Activated naive CD8-positive, alpha-beta T cell treated with anti-CD3 and anti-CD28 coated beads for 36 hours (primary cell): ENCODE data around the gene E2F6. TPM values are rescaled to one million over a fixed set of nuclear protein-coding genes. Genes with fewer than 3 reads are reported as not detected.
A peak's percentile ranks its signal among the peaks of the same experiment; 100 is the strongest.

ENCODE experiments used
- DNase-seq: peaks from one replicate; pipeline ENCODE4 v3.0.0; 2021
- H3K27ac Mint-ChIP-seq: one replicate; pipeline ENCODE4 v1.8.0; 2022; ENCODE audit warnings: mild to moderate bottlenecking, moderate library complexity, mixed read lengths
- H3K27me3 Mint-ChIP-seq: one replicate; pipeline ENCODE4 v1.8.0; 2022; ENCODE audit warnings: mild to moderate bottlenecking, mixed read lengths
- H3K36me3 Mint-ChIP-seq: one replicate; pipeline ENCODE4 v1.8.0; 2021; ENCODE audit warnings: mild to moderate bottlenecking, mixed read lengths
- H3K4me1 Mint-ChIP-seq: one replicate; pipeline ENCODE4 v1.8.0; 2021; ENCODE audit warnings: mixed read lengths
- H3K4me3 Mint-ChIP-seq: one replicate; pipeline ENCODE4 v1.8.0; 2022; ENCODE audit warnings: mild to moderate bottlenecking, moderate library complexity, mixed read lengths
- H3K9me3 Mint-ChIP-seq: one replicate; pipeline ENCODE4 v1.8.0; 2022; ENCODE audit warnings: mixed read lengths
- total RNA-seq, 2 experiments: library from RNA; stranded (reverse); gene quantifications; one replicate each; pipeline ENCODE4 v1.2.3, GENCODE V29; 2021

E2F6 gene
- total RNA-seq, 2 experiments from 2014 or later = 14.1 to 14.4 TPM

DNA sequence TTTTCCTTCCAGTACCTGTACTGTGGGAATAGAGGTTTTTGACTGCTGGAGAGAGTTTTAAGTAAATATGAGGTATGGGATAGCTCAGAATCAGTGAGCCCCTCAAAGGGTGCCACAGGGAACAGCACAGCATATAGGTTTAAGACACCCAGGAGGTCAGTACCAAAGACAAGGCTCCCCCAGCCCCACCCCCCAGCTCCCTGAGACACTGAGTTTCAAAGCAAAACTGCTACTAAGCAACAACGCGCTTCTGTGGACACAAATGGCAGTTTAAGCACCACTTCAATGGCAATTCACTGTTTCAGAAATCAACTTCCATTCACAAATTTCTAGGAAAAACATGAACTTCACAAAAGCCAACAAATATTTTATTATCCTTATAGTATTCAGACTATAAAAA lies 15.2 kb downstream of the E2F6 start:
- no peaks in the 10 kb centered on the region for H3K27me3 Mint-ChIP-seq
- H3K27ac Mint-ChIP-seq = no peak overlapping the region
- no peak overlapping the region for H3K4me3 Mint-ChIP-seq
- H3K9me3 Mint-ChIP-seq = no peaks in the 10 kb centered on the region
- H3K36me3 Mint-ChIP-seq = peaks cover 16% of the 10 kb centered on the region
- H3K4me1 Mint-ChIP-seq = peaks cover 6% of the 10 kb centered on the region
- DNase-seq = no peak

DNA sequence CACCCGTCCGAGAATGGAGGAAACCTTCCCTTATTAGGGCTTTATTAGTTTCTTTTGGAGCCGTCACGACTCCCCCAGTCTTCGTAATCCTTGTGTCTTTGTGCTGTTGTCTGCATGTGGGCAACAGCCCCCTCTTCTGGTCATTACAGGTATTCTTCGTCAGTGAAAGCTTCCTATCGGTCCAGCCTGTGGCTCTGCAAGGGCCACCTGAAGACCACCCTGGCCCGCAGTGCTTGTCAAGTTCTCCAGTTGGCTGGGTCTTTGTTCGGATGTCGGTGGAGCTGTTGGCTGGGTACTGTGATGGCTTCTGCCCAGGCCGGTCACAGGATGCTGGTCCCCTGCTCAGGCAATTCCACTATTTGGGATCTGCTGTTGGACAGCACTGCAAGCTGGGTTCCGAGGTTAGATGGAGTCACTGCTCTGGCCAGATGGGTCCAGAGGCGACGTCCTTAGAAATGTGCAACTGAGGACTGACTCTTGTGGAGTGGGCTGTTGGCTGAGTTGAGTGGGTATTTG lies 19.2 kb downstream of the E2F6 start:
- peaks cover 1% of the 10 kb centered on the region for H3K9me3 Mint-ChIP-seq
- no peak overlapping the region for H3K27ac Mint-ChIP-seq
- peak; percentile 28 for DNase-seq
- H3K4me1 Mint-ChIP-seq = peaks cover 2% of the 10 kb centered on the region
- H3K4me3 Mint-ChIP-seq = no peak overlapping the region
- H3K27me3 Mint-ChIP-seq = no peaks in the 10 kb centered on the region
- peaks cover 40% of the 10 kb centered on the region for H3K36me3 Mint-ChIP-seq

DNA sequence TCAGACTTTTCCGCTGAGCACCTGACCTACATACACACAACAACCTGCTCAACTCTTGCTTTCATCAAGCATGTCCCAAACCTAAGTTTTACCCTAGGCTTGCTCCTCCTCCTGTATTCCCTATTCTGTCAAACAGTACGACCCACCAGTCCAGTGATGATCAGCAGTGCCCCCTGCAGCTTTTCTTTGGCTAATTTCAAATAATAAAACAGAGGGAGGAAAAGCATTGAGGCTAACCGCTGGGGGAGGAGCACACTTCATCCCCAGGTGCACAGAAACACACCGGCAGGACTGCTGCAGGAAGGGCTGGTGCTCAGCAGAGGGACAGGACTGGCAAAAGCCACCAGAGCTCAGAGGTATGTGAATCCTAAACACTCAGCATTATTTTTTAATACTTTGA lies 21.2 kb downstream of the E2F6 start:
- Mint-ChIP-seq H3K36me3 (peaks cover 53% of the 10 kb centered on the region), H3K4me1 (peaks cover 2% of the 10 kb centered on the region), H3K27me3 (no peaks in the 10 kb centered on the region), H3K4me3 (no peak overlapping the region), H3K9me3 (peaks cover 3% of the 10 kb centered on the region), H3K27ac (no peak overlapping the region)
- no peak for DNase-seq

DNA sequence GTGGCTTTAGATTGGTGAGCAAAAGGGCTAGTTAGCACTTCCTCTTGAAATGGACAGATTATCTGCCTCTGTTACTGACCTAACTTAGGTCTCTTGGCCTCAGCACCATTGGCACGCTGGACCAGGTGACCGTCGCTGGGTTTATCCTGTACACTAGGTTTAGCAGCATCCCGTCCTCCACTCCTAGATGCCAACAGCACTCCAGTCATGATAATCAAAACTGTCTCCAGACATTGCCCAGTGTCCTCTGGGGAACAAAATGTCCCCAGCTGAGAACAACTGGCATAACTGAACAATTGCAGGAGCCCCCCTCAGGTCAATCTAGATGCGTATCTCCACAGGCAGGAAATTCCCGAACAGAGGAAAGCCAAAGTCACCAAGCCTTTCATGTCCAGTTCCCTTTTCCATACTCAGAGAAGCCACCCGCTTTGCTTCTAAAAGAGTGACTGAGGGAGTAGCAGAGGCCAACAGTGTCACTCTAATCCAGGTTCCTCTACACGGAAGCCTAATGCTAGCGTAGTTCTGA lies 27.3 kb downstream of the E2F6 start:
- Mint-ChIP-seq H3K36me3 (peaks cover 35% of the 10 kb centered on the region), H3K9me3 (peaks cover 3% of the 10 kb centered on the region), H3K4me3 (no peak overlapping the region), H3K27ac (no peak overlapping the region), H3K4me1 (peaks cover 4% of the 10 kb centered on the region), H3K27me3 (no peaks in the 10 kb centered on the region)
- no peak for DNase-seq

DNA sequence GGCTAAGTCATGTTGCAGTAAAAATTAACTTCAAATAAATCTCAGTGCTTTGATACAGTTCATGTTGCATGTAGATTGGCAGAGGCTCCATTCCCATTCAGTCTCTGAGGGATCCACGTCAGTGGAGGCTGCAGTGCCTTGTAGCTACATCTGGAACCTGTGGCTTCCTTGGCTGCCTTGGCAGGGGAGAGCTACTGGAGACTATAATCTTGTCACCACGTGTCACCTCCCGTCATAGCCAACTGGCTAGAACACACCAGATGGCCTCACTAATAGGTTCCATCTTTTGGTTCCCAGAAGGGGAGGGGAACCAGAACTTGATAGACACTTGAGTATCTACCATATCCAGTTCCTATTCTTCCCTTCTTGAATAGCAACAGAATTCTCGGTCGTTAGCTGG lies 28.4 kb downstream of the E2F6 start:
- H3K9me3 Mint-ChIP-seq = peaks cover 4% of the 10 kb centered on the region
- H3K27ac Mint-ChIP-seq = no peak overlapping the region
- peaks cover 2% of the 10 kb centered on the region for H3K4me1 Mint-ChIP-seq
- H3K27me3 Mint-ChIP-seq = no peaks in the 10 kb centered on the region
- no peak for DNase-seq
- no peak overlapping the region for H3K4me3 Mint-ChIP-seq
- H3K36me3 Mint-ChIP-seq = peaks cover 28% of the 10 kb centered on the region

DNA sequence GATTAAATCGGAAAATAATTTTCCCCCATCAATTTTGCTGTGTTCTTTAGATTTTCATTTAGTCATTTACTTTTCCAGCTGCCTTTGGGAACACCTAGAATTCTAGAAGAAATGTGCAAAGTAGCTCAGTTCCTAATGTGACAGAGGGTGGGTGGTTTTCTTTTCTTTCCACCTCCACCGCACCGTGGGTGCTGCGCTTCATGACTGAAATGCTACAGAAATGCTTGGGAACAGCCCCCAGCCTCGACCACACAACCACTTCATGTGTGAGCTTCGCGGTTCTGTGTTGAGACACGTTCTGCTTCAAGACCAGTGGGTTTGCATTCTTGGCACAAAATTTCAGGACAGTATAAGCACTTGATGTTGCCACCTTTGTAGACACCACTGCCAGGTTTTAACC lies 30.9 kb downstream of the E2F6 start:
- DNase-seq = no peak
- Mint-ChIP-seq H3K9me3 (peaks cover 1% of the 10 kb centered on the region), H3K4me1 (peaks cover 2% of the 10 kb centered on the region), H3K36me3 (peaks cover 12% of the 10 kb centered on the region), H3K4me3 (no peak overlapping the region), H3K27ac (no peak overlapping the region), H3K27me3 (no peaks in the 10 kb centered on the region)

DNA sequence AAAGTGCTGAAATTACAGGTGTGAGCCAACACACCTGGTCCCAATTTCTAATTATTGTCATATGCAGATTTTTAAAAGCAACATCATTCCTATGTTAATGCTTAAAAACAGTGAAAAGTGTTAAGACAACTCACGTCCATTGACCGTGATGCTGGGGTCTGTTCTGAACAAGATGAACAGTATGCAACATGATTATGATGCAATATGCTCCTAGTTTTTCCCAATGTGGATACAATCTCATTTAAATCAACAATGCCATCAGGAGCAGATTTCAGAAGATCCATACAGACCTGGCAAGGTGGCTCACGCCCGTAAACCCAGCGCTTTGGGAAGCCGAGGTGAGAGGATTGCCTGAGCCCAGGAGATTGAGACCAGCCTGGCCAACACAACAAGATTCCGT lies 31.5 kb downstream of the E2F6 start:
- Mint-ChIP-seq H3K9me3 (peaks cover 1% of the 10 kb centered on the region), H3K27me3 (no peaks in the 10 kb centered on the region), H3K4me3 (no peak overlapping the region), H3K27ac (no peak overlapping the region), H3K4me1 (peaks cover 2% of the 10 kb centered on the region), H3K36me3 (peaks cover 9% of the 10 kb centered on the region)
- DNase-seq = no peak

DNA sequence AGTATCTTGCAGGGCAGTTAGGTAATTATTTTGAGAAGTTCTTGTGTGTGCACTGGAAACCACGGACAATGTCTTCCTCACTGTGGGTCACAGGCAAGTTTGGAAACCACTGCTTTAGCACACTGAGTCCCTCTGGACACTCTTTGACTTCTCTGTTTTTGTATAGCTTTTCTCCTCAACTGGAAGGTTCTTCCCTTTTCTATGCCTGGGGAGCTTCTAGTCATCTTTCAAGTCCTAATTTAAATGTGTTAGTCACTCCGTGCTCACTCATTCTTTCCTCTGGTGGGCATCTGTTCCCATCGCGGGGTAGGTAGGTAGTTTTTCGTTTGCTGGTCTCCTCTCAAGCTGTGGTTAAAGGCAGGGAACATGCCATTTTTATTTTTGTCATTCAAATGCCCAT lies 32.1 kb downstream of the E2F6 start:
- H3K36me3 Mint-ChIP-seq = peaks cover 9% of the 10 kb centered on the region

DNA sequence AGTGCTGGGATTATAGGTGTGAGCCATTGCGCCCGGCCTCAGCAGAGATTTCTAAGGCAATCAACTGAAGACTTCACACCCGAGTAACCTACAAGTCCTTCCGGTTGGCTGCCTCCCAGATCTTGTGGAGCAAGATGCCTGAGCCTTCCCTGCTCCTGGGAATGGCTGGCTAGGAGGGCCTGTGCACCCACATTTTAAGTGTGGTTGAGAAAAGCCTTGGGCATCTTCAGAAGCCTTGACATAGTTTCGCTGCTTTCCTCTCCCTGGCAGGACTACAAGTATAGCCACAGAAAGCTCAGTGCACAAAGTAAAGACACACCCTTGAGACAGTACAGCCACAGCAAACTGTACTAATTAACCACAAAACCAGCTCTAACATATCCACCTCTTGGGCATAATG lies 35.2 kb downstream of the E2F6 start:
- H3K9me3 Mint-ChIP-seq = peaks cover 1% of the 10 kb centered on the region
- no peak overlapping the region for H3K4me3 Mint-ChIP-seq
- H3K27ac Mint-ChIP-seq = no peak overlapping the region
- H3K4me1 Mint-ChIP-seq = peaks cover 2% of the 10 kb centered on the region
- H3K36me3 Mint-ChIP-seq = peaks cover 11% of the 10 kb centered on the region
- no peak for DNase-seq
- no peaks in the 10 kb centered on the region for H3K27me3 Mint-ChIP-seq

More for the DNA sequence above, 32.1 kb downstream of the E2F6 start:
- no peaks in the 10 kb centered on the region for H3K27me3 Mint-ChIP-seq
- H3K9me3 Mint-ChIP-seq = peaks cover 1% of the 10 kb centered on the region
- H3K4me1 Mint-ChIP-seq = peaks cover 2% of the 10 kb centered on the region
- peak overlapping the region; percentile 4 for H3K27ac Mint-ChIP-seq
- no peak overlapping the region for H3K4me3 Mint-ChIP-seq
- no peak for DNase-seq

DNA sequence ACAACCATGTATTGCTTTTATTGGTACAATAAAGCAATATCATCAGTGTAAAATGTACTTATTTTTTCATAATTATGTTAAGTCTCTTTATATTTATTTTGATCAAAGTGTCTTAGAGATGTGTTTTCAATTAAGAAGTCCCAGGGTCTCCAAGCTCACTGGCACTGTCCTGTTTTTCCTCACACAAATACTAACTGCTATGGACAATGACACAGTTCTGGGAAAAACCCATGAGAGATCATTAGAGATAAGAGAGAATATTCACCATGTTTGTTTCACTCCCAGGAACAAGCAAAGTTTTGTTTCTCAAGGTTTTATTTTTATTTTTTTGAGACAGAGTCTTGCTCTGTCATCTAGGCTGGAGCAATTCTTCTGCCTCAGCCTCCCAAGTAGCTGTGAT lies 38.7 kb downstream of the E2F6 start:
- H3K4me3 Mint-ChIP-seq = no peak overlapping the region
- H3K27ac Mint-ChIP-seq = no peak overlapping the region
- peaks cover 4% of the 10 kb centered on the region for H3K36me3 Mint-ChIP-seq
- DNase-seq = no peak
- no peaks in the 10 kb centered on the region for H3K27me3 Mint-ChIP-seq
- H3K9me3 Mint-ChIP-seq = no peaks in the 10 kb centered on the region
- no peaks in the 10 kb centered on the region for H3K4me1 Mint-ChIP-seq

DNA sequence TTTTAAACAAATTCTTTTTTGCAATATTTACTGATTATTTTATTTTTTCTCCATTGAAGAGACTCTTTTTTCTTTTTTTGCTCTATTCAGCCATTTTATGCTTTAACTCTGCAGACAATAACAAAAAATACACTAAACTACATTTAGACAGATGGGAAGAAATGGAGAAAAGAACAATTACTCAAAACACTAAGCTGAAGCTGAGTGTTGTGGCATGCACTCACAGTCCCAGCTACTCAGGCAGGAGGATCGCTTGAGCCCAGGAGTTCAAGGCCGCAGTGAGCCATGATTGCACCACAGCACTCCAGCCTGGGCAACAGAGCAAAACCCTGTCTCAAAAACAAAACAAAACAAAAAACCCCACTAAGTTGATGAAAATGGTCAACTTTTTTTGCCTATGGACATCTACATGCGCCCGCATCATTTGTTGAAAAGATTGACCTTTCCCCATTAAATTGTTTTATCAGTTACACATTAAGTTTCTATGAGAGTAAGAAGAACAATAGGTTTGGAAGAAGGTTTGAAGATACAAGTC lies 43.0 kb downstream of the E2F6 start:
- Mint-ChIP-seq H3K36me3 (peaks cover 3% of the 10 kb centered on the region), H3K4me3 (no peak overlapping the region), H3K27ac (no peak overlapping the region), H3K4me1 (no peaks in the 10 kb centered on the region), H3K9me3 (peaks cover 6% of the 10 kb centered on the region), H3K27me3 (no peaks in the 10 kb centered on the region)
- DNase-seq = no peak

DNA sequence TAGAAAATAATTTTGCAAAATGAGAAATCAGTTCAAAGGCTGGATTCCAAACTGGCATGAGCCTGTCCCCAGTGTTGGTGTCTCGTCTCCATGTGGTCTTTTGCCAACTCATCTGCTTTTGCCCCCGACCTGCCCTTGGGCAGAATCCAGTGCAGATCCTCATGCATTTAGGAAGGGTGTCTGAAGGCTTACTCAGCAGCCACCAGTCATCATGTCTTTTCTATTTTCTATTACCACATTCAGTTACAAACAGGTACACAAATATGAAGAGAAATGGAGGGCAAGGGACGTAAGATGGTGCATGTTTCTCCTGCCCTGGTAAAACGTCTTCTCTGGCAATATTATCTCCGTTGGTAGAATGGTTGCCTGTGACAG lies 43.5 kb downstream of the E2F6 start:
- Mint-ChIP-seq H3K4me3 (no peak overlapping the region), H3K27me3 (no peaks in the 10 kb centered on the region), H3K4me1 (no peaks in the 10 kb centered on the region), H3K36me3 (peaks cover 5% of the 10 kb centered on the region), H3K27ac (no peak overlapping the region), H3K9me3 (peaks cover 8% of the 10 kb centered on the region)
- no peak for DNase-seq

DNA sequence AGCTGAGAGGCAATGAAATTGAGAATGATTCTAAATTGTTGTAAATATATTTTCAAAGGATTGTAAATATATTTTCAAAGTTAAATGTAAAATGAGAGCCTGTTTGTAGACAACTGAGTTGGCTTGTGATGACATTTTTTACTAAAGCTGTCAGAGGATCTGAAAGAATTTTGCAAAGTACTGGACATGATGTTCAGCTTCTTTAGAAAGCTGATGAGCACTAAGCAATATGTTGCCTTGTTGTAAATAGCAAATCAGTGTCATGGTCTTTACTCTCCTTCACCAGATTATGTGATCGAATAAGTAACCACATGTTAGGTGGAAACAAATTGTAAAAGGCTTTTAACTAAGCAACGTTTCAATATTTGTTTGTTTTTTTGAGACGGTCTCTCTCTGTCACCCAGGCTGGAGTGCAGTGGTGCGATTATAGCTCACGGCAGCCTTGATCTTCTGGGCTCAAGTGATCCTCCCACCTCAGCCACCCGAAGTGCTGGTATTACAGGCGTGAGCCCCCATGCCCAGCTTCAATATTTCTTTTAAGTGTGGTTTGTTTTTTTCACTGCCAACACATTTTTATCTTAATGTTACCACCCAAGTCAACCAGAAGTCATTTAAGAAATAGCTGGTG lies 44.0 kb downstream of the E2F6 start:
- DNase-seq = no peak
- H3K27ac Mint-ChIP-seq = no peak overlapping the region
- H3K4me3 Mint-ChIP-seq = no peak overlapping the region
- no peaks in the 10 kb centered on the region for H3K4me1 Mint-ChIP-seq
- no peaks in the 10 kb centered on the region for H3K27me3 Mint-ChIP-seq
- H3K9me3 Mint-ChIP-seq = peaks cover 8% of the 10 kb centered on the region
- peaks cover 5% of the 10 kb centered on the region for H3K36me3 Mint-ChIP-seq

DNA sequence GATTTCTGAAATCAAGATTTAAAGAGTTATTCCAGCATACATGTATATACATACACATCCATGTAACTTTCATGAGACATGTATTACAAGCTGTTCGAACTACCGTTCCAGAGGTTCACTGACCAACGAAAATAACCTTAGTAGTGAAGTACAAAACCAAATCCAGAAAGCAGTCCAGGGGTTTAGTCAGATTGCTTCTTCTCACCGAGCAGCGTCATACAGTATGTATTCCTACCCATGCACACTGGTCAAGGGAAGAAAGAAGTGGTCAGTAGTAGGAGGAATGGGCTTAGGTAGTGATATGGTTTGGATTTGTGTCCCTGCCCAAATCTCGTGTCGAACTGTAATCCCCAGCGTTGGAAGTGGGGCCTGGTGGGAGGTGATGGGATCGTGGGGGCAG lies 45.3 kb downstream of the E2F6 start:
- H3K27me3 Mint-ChIP-seq = no peaks in the 10 kb centered on the region

DNA sequence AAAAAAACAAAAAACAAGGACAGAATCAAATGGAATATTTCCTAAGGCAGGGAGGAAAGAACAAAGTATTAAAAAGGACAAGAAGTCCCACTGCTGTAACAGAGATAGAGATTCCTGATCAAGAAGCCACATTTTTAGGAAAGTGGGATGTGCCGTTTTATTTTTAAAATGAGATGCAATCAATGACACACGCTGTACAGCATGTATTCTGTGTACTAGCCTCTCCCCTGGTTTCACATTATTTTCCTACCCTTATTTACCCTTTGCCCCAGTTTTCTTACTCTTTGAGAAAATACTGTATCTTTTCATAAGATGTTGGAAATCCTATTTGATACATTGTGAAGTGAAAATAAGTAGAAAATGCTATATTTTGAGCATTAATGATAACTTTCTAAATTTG lies 45.8 kb downstream of the E2F6 start:
- no peaks in the 10 kb centered on the region for H3K4me1 Mint-ChIP-seq
- peaks cover 11% of the 10 kb centered on the region for H3K9me3 Mint-ChIP-seq
- H3K27me3 Mint-ChIP-seq = no peaks in the 10 kb centered on the region
- no peak overlapping the region for H3K4me3 Mint-ChIP-seq
- DNase-seq = no peak
- H3K27ac Mint-ChIP-seq = no peak overlapping the region
- H3K36me3 Mint-ChIP-seq = peaks cover 3% of the 10 kb centered on the region

More for the DNA sequence above, 45.3 kb downstream of the E2F6 start:
- no peaks in the 10 kb centered on the region for H3K4me1 Mint-ChIP-seq
- no peak for DNase-seq
- peaks cover 11% of the 10 kb centered on the region for H3K9me3 Mint-ChIP-seq
- H3K36me3 Mint-ChIP-seq = peaks cover 3% of the 10 kb centered on the region
- H3K27ac Mint-ChIP-seq = no peak overlapping the region
- H3K4me3 Mint-ChIP-seq = no peak overlapping the region

DNA sequence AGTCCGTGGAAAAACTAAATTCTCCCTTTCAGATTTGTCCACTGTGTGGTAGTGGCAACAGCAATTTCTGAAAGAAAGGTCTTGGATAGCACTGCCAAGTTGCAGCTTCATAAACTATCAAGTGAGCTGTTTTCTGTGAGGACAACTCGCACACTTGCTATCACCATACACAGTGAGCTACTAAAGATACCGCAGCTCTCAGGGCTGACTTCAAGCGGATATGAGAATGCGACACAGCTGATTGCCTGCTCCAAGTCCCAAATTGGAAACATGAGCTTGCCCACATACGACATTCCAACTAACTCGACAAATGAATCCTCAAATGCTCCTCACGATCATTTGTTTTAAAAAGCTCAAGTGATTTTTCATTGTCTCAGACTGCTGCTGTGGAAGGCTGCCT lies 46.2 kb downstream of the E2F6 start:
- Mint-ChIP-seq H3K9me3 (peaks cover 11% of the 10 kb centered on the region), H3K36me3 (peaks cover 3% of the 10 kb centered on the region), H3K4me1 (no peaks in the 10 kb centered on the region), H3K4me3 (no peak overlapping the region), H3K27ac (no peak overlapping the region), H3K27me3 (no peaks in the 10 kb centered on the region)
- DNase-seq = no peak
